ENCODE results near the gene MRPL12. TPM values are rescaled to one million over a fixed set of nuclear protein-coding genes. Genes with fewer than 3 reads are reported as not detected.

The MRPL12 gene
- total and polyA plus RNA-seq, 2 experiments from 2014 or later = 24.5 to 94.6 TPM

- no peaks in the 10 kb centered on the region for H4K20me1 ChIP-seq (ENCODE audit: insufficient read depth, poor library complexity, severe bottlenecking)
- H3K4me1 ChIP-seq (ENCODE audit: insufficient read depth) = peaks cover 34% of the 10 kb centered on the region
- no peaks in the 10 kb centered on the region for H3K36me3 ChIP-seq (replicated peaks; ENCODE audit: insufficient read depth, low read depth)
Measured at GRCh38 chr17:81708739-81709185, 5.6 kb downstream of the MRPL12 start.

DNA sequence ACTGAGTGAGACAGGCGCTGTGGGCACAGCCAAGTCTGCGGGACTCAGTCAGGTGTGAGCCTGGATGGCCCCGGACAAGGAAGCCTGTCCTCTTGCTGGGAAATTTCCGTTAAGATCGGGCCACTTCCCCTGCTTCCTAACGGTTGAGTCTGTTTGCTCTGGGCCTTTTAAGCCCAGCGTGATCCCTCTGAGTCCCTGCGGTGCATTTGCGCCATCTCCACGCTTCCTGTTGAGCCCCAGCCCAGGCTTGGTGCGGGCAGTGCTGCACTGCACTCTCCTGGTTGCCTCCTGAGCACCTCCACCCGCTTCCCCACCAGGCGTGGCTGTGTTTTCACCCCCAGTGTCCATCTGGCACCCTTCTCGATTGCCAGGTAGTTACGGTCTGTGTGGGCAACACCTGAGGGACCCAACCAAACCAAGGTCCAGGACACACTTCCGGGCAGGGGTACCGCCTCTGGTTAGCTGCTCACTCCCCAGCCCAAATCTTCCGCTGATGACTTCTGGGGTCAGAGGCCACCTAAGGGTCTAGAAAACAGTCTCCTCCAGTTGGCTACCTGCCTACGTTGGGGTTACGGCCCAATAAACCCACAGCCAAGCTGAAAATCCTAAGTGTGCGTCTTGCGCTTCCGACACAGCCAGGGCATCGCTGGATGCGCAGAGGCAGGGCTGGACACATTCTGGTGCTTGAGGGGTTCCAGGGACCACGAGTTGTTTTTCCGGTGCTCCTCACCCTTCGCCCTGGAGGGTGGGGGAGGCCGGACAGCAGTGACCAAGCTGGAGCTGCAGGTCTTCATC, 7.5 kb downstream of the MRPL12 start:
- H3K9me3 ChIP-seq (ENCODE audit: low read depth) = no peaks in the 10 kb centered on the region
- no peaks in the 10 kb centered on the region for H3K27me3 ChIP-seq
- peak overlapping the region; percentile 84 for H3K27ac ChIP-seq
- no peak for TF ChIP-seq EZH2 (IDR thresholded peaks at IDR 0.05; ENCODE audit: borderline replicate concordance)
- TF ChIP-seq, protein P1, sequence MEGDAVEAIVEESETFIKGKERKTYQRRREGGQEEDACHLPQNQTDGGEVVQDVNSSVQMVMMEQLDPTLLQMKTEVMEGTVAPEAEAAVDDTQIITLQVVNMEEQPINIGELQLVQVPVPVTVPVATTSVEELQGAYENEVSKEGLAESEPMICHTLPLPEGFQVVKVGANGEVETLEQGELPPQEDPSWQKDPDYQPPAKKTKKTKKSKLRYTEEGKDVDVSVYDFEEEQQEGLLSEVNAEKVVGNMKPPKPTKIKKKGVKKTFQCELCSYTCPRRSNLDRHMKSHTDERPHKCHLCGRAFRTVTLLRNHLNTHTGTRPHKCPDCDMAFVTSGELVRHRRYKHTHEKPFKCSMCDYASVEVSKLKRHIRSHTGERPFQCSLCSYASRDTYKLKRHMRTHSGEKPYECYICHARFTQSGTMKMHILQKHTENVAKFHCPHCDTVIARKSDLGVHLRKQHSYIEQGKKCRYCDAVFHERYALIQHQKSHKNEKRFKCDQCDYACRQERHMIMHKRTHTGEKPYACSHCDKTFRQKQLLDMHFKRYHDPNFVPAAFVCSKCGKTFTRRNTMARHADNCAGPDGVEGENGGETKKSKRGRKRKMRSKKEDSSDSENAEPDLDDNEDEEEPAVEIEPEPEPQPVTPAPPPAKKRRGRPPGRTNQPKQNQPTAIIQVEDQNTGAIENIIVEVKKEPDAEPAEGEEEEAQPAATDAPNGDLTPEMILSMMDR (IDR thresholded peaks at IDR 0.05; ENCODE audit: poor library complexity) = no peak
- H4K20me1 ChIP-seq (ENCODE audit: insufficient read depth, poor library complexity, severe bottlenecking) = no peaks in the 10 kb centered on the region
- 14% methylated on average over 29 of the region's 29 CpGs for whole genome bisulfite sequencing (ENCODE audit: low lambda C conversion rate, missing lambda C conversion rate)
- H3K4me2 ChIP-seq = peak overlapping the region; percentile 97
- H3K4me1 ChIP-seq (ENCODE audit: insufficient read depth) = peaks cover 31% of the 10 kb centered on the region
- peak; percentile 41 for DNase-seq (ENCODE audit: low spot score)
- H3K9me2 ChIP-seq (replicated peaks; ENCODE audit: insufficient read depth) = no peaks in the 10 kb centered on the region
- no peaks in the 10 kb centered on the region for H3K36me3 ChIP-seq (replicated peaks; ENCODE audit: insufficient read depth, low read depth)
- H3K79me2 ChIP-seq = peaks cover 28% of the 10 kb centered on the region
- H2AFZ ChIP-seq = peak overlapping the region; percentile 8
- no peak overlapping the region for H3K4me3 ChIP-seq

More at GRCh38 chr17:81708739-81709185, 5.6 kb downstream of the MRPL12 start:
- no peak for TF ChIP-seq EZH2phosphoT487 (IDR thresholded peaks at IDR 0.05; ENCODE audit: low read depth, severe bottlenecking, unreplicated experiment)
- TF ChIP-seq, protein P1 (IDR thresholded peaks at IDR 0.05; ENCODE audit: poor library complexity) = no peak
- no peak for TF ChIP-seq EZH2 (IDR thresholded peaks at IDR 0.05; ENCODE audit: borderline replicate concordance)
- WGBS (ENCODE audit: low lambda C conversion rate, missing lambda C conversion rate) = 95% methylated on average over 17 of the region's 17 CpGs
- DNase-seq (ENCODE audit: low spot score) = no peak
- Histone ChIP-seq H3K27me3 (no peaks in the 10 kb centered on the region), H3K4me2 (no peak overlapping the region), H3K27ac (no peak overlapping the region), H3K79me2 (peaks cover 28% of the 10 kb centered on the region), H3K9me2 (replicated peaks; ENCODE audit: insufficient read depth) (no peaks in the 10 kb centered on the region), H2AFZ (no peak overlapping the region), H3K4me3 (no peak overlapping the region), H3K9me3 (ENCODE audit: low read depth) (no peaks in the 10 kb centered on the region)

- no peaks in the 10 kb centered on the region for H3K36me3 ChIP-seq (replicated peaks; ENCODE audit: insufficient read depth, low read depth)
- peak within 1 kb of the TSS; percentile 77 for H2AFZ ChIP-seq
- no peaks in the 10 kb centered on the region for H3K9me3 ChIP-seq (ENCODE audit: low read depth)
- WGBS (ENCODE audit: low lambda C conversion rate, missing lambda C conversion rate) = under 1% methylated on average over 41 of the region's 89 CpGs
- peak within 1 kb of the TSS; percentile 97 for H3K4me2 ChIP-seq
- H3K27ac ChIP-seq = peak within 1 kb of the TSS; percentile 84
- H4K20me1 ChIP-seq (ENCODE audit: insufficient read depth, poor library complexity, severe bottlenecking) = no peaks in the 10 kb centered on the region
- peak within 1 kb of the TSS; percentile 79 for H3K4me3 ChIP-seq
- peak; percentile 93 for DNase-seq (ENCODE audit: low spot score)
- peaks cover 31% of the 10 kb centered on the region for H3K4me1 ChIP-seq (ENCODE audit: insufficient read depth)
- H3K27me3 ChIP-seq = no peaks in the 10 kb centered on the region
- H3K9me2 ChIP-seq (replicated peaks; ENCODE audit: insufficient read depth) = no peaks in the 10 kb centered on the region
- H3K79me2 ChIP-seq = peaks cover 28% of the 10 kb centered on the region
- TF ChIP-seq EZH2 (IDR thresholded peaks at IDR 0.05; ENCODE audit: borderline replicate concordance) (no peak), EZH2phosphoT487 (IDR thresholded peaks at IDR 0.05; ENCODE audit: low read depth, severe bottlenecking, unreplicated experiment) (no peak)
- TF ChIP-seq, protein P1 (IDR thresholded peaks at IDR 0.05; ENCODE audit: poor library complexity) = no peak
Measured at GRCh38 chr17:81711814-81712467, 8.8 kb downstream of the MRPL12 start, which contains the start of gene SLC25A10. TSS of gene SLC25A10 (plus strand) at chr17:81712284. CDS start at chr17:81712427, 143 bp downstream.

Measured in hepatocyte (in vitro differentiated cells).